Globus pallidus (tissue), 1 donor: ENCODE data around the gene PNPT1.

Experiments
- DNase-seq: peaks from one replicate; pipeline ENCODE4 v3.0.0-alpha.2; 2015; ENCODE audit warnings: low spot score

The PNPT1 gene

GRCh38 chr2:55668956-55669355, 24.7 kb downstream of the PNPT1 start:
- DNase-seq, result no peak

GRCh38 chr2:55653255-55653654, 40.4 kb downstream of the PNPT1 start:
- no peak for DNase-seq

GRCh38 chr2:55649211-55649610, 44.4 kb downstream of the PNPT1 start:
- no peak for DNase-seq

- no peak for DNase-seq
Observed at GRCh38 chr2:55636831-55637230, 56.8 kb downstream of the PNPT1 start.

- DNase-seq, result no peak
Observed at GRCh38 chr2:55628931-55629330, 64.7 kb downstream of the PNPT1 start.

- no peak for DNase-seq
Observed at GRCh38 chr2:55627915-55628314, 65.7 kb downstream of the PNPT1 start.

GRCh38 chr2:55621802-55622201, 71.8 kb downstream of the PNPT1 start:
- no peak for DNase-seq

GRCh38 chr2:55620123-55620779, 73.4 kb downstream of the PNPT1 start:
- no peak for DNase-seq

GRCh38 chr2:55618275-55619055, 75.2 kb downstream of the PNPT1 start:
- DNase-seq, result peak; percentile 69

- no peak for DNase-seq
Observed at GRCh38 chr2:55618025-55618274, 75.7 kb downstream of the PNPT1 start.

GRCh38 chr2:55617175-55618024, 76.2 kb downstream of the PNPT1 start, which contains the start of gene PPP4R3B:
Gene PPP4R3B (minus strand): TSS chr2:55617622. CDS start chr2:55617285, 337 bp downstream.
- DNase-seq, result peak; percentile 99

- no peak for DNase-seq
Observed at GRCh38 chr2:55616551-55617174, 77.0 kb downstream of the PNPT1 start.

- DNase-seq, result no peak
Observed at GRCh38 chr2:55611997-55612396, 81.6 kb downstream of the PNPT1 start.

GRCh38 chr2:55610954-55611743, 82.5 kb downstream of the PNPT1 start:
- no peak for DNase-seq

- DNase-seq, result no peak
Observed at GRCh38 chr2:55609938-55610578, 83.6 kb downstream of the PNPT1 start.

GRCh38 chr2:55609193-55609794, 84.3 kb downstream of the PNPT1 start:
- no peak for DNase-seq

GRCh38 chr2:55607717-55608116, 85.9 kb downstream of the PNPT1 start:
- DNase-seq, result no peak

- DNase-seq, result no peak
Observed at GRCh38 chr2:55604027-55604565, 89.5 kb downstream of the PNPT1 start.

GRCh38 chr2:55601849-55602248, 91.8 kb downstream of the PNPT1 start:
- no peak for DNase-seq

GRCh38 chr2:55598056-55598795, 95.4 kb downstream of the PNPT1 start:
- no peak for DNase-seq
